NCI-H1694 treated with DMSO at 0.1 percent for 48 hours (cell line): ENCODE data around the gene LRP1B.
"Not testable (repeated sequence)": the region's sequence is repeated elsewhere in the genome, so short reads cannot be mapped to it uniquely, and the experiment has no call there.

Experiments
- DNase-seq: peaks from one replicate; lab custom pipeline; 2025; lab: John Stamatoyannopoulos, UW

LRP1B gene

GRCh38 chr2:141887363-141887762 lies 243.5 kb downstream of the LRP1B start:
- no peak for DNase-seq

- DNase-seq, result no peak
Measured at GRCh38 chr2:141878016-141878415, 252.8 kb downstream of the LRP1B start.

- DNase-seq, result no peak
Measured at GRCh38 chr2:141871913-141872634, 258.7 kb downstream of the LRP1B start.

DNA sequence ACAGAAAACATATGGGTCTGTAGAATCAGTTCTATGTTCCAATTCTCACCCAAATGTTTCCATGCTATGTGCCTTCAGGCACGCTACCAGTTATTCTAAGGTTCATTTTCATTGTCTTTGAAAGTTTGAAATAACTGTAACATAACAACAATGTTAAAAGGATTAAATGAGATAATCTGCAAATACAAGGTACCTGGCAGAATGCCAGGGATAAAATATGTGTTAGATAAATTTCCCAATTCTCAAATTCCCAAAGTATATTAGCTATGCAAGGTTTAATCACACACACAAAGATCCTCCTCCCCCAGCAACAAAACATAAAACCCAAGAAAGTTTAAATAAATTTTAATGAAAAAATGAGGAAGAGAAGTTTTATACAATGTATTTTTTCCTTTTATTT lies 261.2 kb downstream of the LRP1B start:
- DNase-seq, result no peak

GRCh38 chr2:141863964-141864363 lies 266.9 kb downstream of the LRP1B start:
- DNase-seq, result no peak

DNA sequence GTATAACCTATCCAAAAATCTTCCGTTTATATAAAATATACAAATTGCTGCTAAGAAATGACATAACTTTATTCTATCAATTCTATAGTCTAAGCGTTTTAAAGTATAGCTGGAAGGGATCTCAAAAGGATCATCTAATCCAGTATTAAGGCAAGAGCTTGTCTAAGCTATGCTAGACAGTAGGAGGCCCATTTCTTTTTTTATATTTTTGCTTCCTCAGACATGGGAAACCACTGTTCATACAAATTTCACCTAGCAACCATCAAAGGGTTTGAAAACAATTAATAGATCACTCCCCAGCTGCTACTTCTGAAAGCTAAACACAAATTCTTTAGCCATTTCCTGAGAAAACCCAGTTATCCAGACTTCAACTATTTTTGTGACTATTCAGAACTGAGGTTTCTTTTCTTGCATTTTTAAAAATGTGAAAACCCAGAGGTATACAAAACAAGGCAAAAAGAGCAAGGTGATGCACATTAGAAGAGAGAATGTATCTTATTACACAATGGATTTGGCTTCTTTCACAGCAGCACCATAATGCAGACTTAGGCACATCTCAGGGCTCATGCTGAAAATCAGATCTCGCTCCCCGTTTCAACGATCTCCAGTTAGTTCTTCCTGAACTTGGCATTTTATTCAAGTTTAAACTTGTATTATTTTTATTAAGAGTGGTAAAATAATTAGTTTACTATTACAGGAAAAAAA lies 274.4 kb downstream of the LRP1B start:
- no peak for DNase-seq

GRCh38 chr2:141848191-141848590 lies 282.6 kb downstream of the LRP1B start:
- DNase-seq, result peak; percentile 20

DNA sequence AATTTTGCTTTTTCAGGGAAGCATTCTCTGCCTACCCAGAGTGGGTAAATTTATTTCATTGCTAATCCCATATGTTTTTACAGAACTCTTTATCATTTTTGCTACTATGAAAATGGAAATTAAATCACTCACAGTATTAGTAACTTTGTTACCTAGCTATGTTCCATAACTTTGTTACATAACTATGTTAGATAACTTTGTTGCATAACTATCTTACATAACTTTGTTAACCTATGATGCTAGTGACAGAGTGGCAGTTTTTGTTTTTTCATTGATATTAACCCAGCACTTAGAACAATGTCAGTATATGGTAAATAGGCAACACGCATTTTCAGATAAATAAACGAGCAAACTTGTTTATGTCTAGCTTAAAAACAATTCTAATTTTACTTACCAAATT lies 286.6 kb downstream of the LRP1B start:
- no peak for DNase-seq

- DNase-seq, result no peak
Measured at GRCh38 chr2:141835103-141835502, 295.7 kb downstream of the LRP1B start.

GRCh38 chr2:141828761-141829160 lies 302.1 kb downstream of the LRP1B start:
- no peak for DNase-seq

DNA sequence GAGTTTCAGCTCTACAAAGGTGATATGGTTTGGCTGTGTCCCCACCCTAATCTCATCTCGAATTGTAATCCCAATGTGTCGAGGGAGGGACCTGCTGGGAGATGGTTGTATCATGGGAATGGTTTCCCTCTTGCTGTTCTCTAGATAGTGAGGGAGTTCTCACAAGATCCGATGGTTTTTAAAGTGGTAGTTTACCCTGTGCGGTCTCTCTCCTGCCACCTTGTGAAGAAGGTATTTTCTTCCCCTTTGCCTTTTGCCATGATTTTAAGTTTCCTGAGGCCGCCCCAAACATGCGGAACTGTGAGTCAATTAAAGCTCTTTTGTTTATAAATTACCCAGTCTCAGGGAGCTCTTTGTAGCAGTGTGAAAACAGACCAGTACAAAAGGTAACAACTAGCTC lies 306.0 kb downstream of the LRP1B start:
- DNase-seq, result no peak

- no peak for DNase-seq
Measured at GRCh38 chr2:141820893-141821292, 309.9 kb downstream of the LRP1B start.

DNA sequence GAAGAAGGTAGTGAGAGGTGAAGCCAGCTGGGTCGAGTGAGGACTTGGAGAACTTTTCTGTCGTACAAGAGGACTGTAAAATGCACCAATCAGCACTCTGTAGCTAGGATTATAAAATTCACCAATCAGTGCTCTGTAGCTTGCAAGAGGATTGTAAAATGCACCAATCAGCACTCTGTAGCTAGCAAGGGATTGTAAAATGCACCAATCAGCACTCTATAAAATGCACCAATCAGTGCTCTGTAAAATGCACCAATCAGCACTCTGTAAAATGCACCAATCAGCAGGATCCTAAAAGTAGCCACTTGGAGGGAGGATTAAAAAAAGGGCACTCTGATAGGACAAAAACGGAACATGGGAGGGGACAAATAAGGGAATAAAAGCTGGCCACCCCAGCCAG lies 315.5 kb downstream of the LRP1B start:
- not testable (repeated sequence) for DNase-seq

DNA sequence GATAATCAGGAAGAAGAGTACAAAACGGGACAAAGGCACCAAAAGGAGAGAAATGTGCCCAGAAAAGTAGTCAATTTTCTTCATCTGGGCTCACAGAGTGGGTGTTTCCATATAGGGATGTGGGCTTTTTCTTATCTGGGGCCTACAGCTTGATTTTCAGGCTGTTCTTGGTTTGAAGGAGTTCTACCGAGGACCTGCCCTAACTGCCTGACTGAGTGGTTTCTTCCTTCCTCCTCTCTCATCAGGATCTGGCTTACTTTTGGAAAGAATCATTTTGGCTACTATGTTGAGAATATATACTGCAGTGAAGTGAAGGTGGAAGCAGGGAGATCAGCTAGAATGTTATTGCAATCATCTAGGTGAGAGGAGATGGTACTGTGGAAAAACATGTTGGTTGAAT lies 316.7 kb downstream of the LRP1B start:
- DNase-seq, result no peak

DNA sequence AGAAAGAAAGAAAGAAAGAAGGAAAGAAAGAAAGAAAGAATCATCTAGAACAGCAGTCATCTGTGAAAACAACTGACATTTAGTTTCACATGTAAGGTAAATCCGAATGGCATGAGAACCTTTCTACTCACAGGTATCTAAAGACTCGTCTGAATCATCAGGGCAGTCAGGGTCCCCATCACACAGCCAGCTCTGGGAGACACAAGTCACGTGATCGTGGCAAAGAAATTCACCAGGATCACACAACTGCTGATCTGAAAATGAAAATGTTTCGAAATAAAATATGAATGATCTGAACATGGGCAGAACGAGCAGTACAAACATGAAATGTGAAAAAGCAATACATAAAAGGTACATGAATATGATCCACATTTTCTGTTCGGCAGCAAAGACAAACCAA lies 320.7 kb downstream of the LRP1B start:
- no peak for DNase-seq

- no peak for DNase-seq
Measured at GRCh38 chr2:141806090-141806489, 324.7 kb downstream of the LRP1B start.

GRCh38 chr2:141805302-141805701 lies 325.5 kb downstream of the LRP1B start:
- no peak for DNase-seq

- DNase-seq, result no peak
Measured at GRCh38 chr2:141796449-141796848, 334.4 kb downstream of the LRP1B start.

DNA sequence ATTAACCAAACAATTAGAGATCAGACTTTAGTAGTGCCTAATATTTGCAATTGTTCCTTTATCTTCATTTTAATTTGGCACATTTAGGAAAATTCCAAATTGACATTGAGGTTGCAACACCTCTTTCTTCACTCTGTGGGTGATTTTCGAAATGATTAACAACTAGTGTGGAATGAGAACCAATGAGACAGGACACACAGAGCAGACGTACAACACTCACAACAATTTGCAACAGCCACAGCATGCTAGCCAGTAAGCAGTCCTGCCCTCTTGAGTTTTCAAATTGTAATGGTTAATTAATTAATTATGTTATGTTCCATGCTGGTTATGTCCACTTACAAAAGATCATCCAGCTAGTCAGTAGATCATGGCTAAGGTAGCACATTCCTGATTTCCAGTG lies 339.3 kb downstream of the LRP1B start:
- DNase-seq, result no peak

DNA sequence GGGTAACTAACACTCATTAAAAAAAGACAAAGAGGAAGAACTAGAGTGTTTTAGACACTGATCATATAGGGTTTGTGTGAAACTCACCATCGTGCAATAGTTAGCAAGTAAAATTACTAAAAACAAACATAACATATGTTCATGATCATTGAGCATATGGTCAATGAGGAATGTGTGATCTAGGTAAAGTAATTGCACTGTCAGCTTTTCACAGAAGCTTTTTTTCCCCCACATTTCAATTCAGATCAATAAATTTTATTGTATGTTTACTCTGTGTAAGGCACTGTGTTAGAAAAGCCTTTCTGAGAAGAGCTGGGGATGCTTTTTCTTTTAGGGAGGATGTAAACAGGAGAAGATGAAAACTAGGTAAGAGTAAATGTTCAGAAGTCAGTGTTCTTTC lies 348.2 kb downstream of the LRP1B start:
- DNase-seq, result no peak

DNA sequence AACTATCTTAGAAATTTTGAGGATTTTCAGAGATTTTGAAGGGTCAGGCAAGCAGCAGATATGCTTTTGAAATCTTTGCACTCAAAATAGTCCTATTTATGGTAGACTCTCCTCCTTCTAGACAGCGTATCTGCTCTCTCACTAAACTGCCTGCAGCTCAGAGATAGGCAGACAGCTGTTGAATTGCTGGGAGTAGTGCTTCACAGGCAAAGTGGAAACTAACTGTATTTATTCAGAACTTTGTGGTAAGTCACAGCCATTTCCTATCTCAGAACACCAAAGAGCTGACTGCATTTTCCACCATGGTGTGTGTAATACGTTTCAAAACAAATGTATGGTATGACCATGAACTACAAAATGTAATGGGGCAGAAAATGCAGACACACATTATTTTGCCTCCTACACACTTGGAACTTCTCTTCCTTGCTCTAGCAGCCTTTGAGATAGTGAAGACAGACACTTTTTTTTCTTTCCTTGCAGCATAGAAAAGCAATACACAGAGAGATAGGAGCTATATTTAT lies 352.4 kb downstream of the LRP1B start:
- DNase-seq, result no peak

GRCh38 chr2:141770530-141770929 lies 360.3 kb downstream of the LRP1B start:
- no peak for DNase-seq

- no peak for DNase-seq
Measured at GRCh38 chr2:141767691-141768090, 363.1 kb downstream of the LRP1B start.

DNA sequence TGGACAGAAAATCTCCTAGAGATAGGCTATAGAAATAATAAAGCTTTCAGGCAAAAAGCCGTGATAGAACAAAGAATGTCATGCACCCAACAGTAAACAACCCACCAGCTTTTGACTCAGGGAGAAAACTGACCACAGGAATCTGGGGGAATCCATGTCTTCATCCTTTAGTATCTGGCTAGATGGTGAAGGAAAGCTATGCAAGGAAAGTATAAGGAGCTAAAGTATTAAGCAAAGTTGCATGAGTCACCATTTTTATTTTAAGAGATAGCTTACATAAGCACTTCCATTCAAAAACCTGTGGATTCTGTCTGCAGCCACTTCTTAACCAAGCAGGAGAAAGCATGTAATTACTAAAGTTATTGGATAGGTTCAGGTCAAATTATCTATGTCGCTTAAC lies 363.8 kb downstream of the LRP1B start:
- no peak for DNase-seq
